Muscle layer of colon (tissue), 2 donors: ENCODE results near the gene C2CD4C.
"Not testable (repeated sequence)": the region's sequence is repeated elsewhere in the genome, so short reads cannot be mapped to it uniquely, and the experiment has no call there.

Experiments
- H3K27ac ChIP-seq: one replicate; pipeline ENCODE4 v1.7.0; 2013; ENCODE audit warnings: low read depth, mild to moderate bottlenecking, low read length, moderate library complexity
- H3K27me3 ChIP-seq, 2 donors: one replicate each; pipeline ENCODE4 v1.7.0; 2013; ENCODE audit warnings: low read length in 2 of 2, mild to moderate bottlenecking in 2 of 2; ENCODE audit not compliant: insufficient read depth in 2 of 2, control insufficient read depth in 1 of 2
- H3K36me3 ChIP-seq: one replicate; pipeline ENCODE4 v1.7.0; 2013; ENCODE audit warnings: mild to moderate bottlenecking, low read length; ENCODE audit not compliant: insufficient read depth
- H3K4me1 ChIP-seq: one replicate; pipeline ENCODE4 v1.7.0; 2013; ENCODE audit warnings: mild to moderate bottlenecking, low read length; ENCODE audit not compliant: insufficient read depth
- H3K4me3 ChIP-seq, 2 donors: one replicate each; pipeline ENCODE4 v1.7.0; 2013; ENCODE audit warnings: low read length in 2 of 2, low read depth in 1 of 2, mild to moderate bottlenecking in 1 of 2, moderate library complexity in 1 of 2
- H3K9ac ChIP-seq: one replicate; pipeline ENCODE4 v1.7.0; 2013; ENCODE audit warnings: low read length
- H3K9me3 ChIP-seq: one replicate; pipeline ENCODE4 v1.7.0; 2013; ENCODE audit warnings: mild to moderate bottlenecking, low read length
- donor health status: abdominal sarcoma.
- donor health status: Adenocarcinoma of cecum.

The C2CD4C gene

DNA sequence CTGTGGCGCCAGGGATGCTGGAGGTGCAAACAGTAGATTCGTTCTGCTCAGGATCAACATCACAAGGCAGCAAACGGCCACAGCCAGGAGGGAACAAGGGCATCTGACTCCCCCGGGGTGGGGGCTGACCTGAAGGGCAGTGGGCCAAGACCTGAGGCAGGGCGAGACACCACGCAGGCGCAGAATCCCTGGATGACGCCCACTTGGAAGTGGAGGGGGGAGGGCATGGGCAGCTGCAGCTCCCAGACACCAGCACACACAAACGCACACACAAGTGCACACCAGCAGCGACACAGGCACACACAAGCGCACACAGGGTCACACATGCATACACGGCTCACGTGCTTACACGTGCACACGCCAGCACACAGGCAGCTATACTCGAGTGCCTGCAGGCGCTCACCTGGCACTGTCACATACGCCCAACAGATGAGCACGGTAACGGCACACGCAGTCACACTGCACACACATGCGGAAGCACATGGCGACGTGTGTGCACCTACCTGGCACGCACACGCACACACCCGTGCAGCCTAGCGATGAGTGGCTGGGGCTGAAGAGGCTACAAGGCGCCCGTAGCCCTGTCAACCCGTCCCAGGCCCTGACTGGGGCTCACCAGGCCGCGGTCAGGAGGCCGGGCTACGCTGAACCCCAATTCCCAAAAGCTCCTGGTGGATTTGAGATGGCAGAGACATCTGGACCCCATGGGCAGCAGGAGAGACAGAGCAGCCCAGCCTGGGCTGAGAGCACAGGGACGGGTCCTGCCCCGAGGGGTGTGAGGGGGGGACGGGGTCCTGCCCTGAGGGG, 5.5 kb downstream of the C2CD4C start:
- H3K9me3 ChIP-seq: no peaks in the 10 kb centered on the region
- H3K27ac ChIP-seq: no peak overlapping the region
- no peak overlapping the region for H3K9ac ChIP-seq
- H3K27me3 ChIP-seq: peaks cover 0 to 52% of the 10 kb centered on the region in 2 donors
- peaks cover 3% of the 10 kb centered on the region for H3K4me1 ChIP-seq
- H3K4me3 ChIP-seq: no peak overlapping the region
- no peaks in the 10 kb centered on the region for H3K36me3 ChIP-seq

DNA sequence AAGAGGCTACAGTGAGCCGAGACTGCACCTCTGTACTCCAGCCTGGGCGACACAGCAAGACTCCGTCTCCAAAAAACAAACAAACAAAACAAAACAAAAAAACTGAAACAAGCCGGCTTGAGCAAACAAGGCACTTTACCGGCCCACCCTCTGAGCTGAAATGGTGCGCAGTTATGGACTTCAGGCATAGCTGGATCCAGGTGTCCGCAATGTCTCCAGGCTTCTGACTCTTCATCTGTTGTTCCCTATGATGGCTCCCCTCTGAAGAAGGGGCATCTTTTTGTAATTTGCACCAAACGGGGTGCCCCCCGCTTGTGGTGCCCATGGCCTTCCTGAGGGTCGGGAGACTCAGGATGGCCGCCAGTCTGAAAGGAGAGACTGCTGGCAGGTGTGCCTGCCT, 6.2 kb downstream of the C2CD4C start:
- no peak overlapping the region for H3K9ac ChIP-seq
- H3K27me3 ChIP-seq: peaks cover 0 to 52% of the 10 kb centered on the region in 2 donors
- no peak overlapping the region for H3K27ac ChIP-seq

DNA sequence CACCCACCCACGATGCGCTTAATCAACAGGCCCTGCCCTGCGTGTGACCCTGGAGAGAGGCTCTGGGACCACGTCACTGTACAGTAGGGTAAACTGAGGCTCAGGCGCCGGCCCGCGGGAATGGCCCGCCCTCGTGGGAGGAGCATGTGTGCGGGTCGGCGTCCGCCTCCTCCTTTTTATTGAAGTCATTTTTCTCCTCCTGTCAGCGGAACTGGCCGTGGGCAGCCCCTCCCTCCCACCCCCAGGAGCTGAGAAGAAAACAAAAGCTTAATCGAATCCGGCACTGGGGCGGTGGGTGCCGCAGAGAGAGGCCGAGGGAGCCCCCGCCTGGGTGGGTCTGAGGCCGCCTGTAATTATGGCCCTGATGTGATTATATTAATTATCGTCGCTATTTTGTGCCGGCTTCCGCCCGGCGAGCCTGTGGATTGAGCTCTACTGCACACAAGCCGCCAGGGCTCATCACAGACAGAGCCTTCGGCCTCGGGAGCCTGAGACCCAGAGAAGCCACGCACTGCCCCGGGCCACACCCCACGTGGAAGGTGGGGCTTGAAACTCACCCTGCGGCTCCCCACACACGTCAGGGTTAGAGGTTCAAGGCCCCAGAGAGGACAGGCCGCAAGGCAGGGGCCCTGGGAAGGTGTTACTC, 7.0 kb downstream of the C2CD4C start:
- no peaks in the 10 kb centered on the region for H3K36me3 ChIP-seq
- H3K4me1 ChIP-seq: no peaks in the 10 kb centered on the region
- H3K4me3 ChIP-seq: no peak overlapping the region
- peaks cover 0 to 51% of the 10 kb centered on the region in 2 donors for H3K27me3 ChIP-seq
- H3K27ac ChIP-seq: no peak overlapping the region
- H3K9me3 ChIP-seq: no peaks in the 10 kb centered on the region
- no peak overlapping the region for H3K9ac ChIP-seq

More for the DNA sequence above, 6.2 kb downstream of the C2CD4C start:
- H3K4me1 ChIP-seq: no peaks in the 10 kb centered on the region
- no peaks in the 10 kb centered on the region for H3K9me3 ChIP-seq
- H3K4me3 ChIP-seq: no peak overlapping the region
- no peaks in the 10 kb centered on the region for H3K36me3 ChIP-seq

DNA sequence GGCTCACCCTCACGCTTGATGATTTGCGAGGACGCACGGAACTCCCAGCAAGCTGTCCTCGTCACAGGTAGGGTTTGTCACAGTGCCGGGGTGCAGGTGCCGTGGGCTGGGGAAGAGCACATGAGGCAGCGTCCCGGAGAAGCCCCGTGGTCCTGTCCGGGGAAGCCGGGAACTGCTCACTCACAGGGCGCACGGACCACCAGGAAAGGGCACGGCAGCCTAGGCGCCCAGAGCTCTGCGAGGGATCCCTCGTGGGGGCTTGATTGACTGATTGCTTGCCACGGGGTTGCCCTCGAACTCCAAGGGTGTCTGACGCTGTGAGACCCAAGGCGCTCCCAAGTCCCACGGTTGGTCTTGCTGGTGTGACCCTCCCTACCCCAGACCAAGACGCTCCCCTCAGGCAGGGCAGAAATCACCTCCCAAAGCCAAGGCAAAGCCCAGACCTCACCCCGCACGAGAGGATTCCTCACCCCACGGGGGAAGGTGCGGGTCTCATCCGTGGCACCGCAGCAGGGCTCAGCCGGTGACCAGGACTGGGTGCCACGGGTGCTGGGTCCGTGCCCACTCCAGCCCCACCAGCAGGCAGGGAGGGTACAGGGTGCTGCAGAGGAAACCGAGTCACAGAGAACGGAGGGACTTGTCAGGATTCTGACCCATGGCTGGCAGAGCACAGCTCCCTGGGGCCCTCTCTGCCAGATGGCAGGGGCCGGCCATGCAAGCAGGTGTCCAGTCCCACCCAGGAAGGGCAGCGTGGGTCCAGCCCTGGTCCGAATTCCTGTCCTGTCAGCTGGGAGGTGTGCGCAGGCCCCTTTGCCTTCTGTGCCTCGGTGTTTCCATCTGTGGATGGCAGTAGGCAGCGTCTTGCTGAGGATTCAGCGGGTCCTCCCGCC, 7.7 kb downstream of the C2CD4C start:
- no peak overlapping the region for H3K4me3 ChIP-seq
- no peaks in the 10 kb centered on the region for H3K9me3 ChIP-seq
- no peak overlapping the region for H3K9ac ChIP-seq
- no peaks in the 10 kb centered on the region for H3K36me3 ChIP-seq
- H3K4me1 ChIP-seq: no peaks in the 10 kb centered on the region
- H3K27me3 ChIP-seq: peaks cover 0 to 44% of the 10 kb centered on the region in 2 donors
- no peak overlapping the region for H3K27ac ChIP-seq

DNA sequence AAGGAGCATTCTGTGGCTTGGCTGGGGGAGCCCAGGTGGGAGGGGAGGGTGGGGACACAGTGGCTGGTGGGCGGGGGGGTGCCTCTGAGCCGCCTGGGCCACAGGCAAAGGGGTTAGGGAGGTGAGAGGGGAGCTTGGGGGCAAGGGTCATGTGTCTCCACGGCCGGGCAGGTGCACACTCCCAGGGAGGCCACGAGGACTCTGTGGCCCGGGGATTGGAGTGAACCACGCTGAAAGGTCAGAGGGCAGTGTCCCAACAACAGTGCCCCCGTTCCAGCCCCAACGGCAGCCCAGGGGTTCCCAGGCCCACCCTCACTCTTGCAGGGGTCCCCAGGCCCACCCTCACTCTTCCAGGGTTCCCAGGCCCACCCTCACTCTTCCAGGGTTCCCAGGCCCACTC, 9.6 kb downstream of the C2CD4C start:
- H3K36me3 ChIP-seq: no peaks in the 10 kb centered on the region
- no peak overlapping the region for H3K27ac ChIP-seq
- no peaks in the 10 kb centered on the region for H3K9me3 ChIP-seq
- peaks cover 0 to 38% of the 10 kb centered on the region in 2 donors for H3K27me3 ChIP-seq
- no peaks in the 10 kb centered on the region for H3K4me1 ChIP-seq
- H3K4me3 ChIP-seq: no peak overlapping the region
- no peak overlapping the region for H3K9ac ChIP-seq

DNA sequence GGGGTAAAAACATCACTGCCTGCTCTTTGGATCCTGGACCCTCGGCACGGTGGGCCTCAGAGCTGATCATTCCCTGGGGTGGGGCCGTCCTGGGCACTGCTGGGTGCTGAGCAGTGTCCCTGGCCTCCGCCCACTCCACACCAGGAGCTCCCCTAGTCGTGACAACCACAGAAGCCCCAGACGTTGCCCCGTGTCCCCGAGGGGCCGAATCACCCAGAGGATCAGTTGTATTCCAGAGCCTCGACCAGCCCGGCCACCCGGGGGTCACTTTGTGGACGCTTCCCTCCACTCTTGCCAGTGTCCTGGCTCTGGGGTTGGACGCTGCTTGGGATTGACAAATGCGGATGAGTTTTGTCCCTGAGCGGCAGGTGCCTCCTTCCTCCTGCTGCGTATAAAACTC, 10.2 kb downstream of the C2CD4C start:
- no peak overlapping the region for H3K9ac ChIP-seq
- no peak overlapping the region for H3K4me3 ChIP-seq
- H3K9me3 ChIP-seq: no peaks in the 10 kb centered on the region
- H3K4me1 ChIP-seq: no peaks in the 10 kb centered on the region
- no peaks in the 10 kb centered on the region for H3K36me3 ChIP-seq
- H3K27me3 ChIP-seq: peaks cover 0 to 38% of the 10 kb centered on the region in 2 donors
- no peak overlapping the region for H3K27ac ChIP-seq

DNA sequence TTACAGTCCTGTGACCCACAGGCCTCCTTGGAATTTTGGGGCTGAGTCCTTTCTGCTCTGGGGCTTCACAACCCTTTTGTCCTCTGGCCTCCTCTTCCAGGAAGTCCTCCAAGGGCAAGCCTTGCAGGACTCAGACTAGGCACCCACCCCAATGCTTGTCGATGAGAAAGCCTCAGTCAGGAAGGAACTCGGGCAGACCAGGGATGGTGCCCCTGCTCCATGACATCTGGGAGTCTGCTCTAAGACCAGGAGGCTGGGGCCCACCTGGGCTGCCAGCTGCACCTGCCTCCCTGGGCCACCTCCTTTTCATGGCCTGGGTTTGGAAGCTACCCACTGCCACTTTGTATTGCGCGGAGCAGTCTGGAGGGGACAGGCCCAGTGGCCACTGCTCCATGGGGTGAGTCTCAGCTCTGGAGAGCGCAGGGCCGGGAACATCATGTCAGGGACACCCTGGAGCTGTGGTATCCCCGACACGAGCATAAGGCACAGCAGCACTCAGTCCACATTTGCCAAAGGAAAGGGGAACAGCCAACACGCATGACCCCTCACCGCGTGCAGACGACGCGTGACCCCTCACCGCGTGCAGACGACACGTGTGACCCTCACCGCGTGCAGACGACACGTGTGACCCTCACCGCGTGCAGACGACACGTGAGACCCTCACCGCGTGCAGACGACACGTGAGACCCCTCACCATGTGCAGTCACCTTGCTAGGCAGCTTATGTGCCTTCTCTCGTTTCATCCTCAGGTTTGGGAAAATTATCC, 10.8 kb downstream of the C2CD4C start:
- no peak overlapping the region for H3K27ac ChIP-seq
- no peak overlapping the region for H3K4me3 ChIP-seq
- no peak overlapping the region for H3K9ac ChIP-seq
- H3K27me3 ChIP-seq: peaks cover 0 to 32% of the 10 kb centered on the region in 2 donors
- no peaks in the 10 kb centered on the region for H3K9me3 ChIP-seq
- H3K36me3 ChIP-seq: no peaks in the 10 kb centered on the region
- H3K4me1 ChIP-seq: no peaks in the 10 kb centered on the region

DNA sequence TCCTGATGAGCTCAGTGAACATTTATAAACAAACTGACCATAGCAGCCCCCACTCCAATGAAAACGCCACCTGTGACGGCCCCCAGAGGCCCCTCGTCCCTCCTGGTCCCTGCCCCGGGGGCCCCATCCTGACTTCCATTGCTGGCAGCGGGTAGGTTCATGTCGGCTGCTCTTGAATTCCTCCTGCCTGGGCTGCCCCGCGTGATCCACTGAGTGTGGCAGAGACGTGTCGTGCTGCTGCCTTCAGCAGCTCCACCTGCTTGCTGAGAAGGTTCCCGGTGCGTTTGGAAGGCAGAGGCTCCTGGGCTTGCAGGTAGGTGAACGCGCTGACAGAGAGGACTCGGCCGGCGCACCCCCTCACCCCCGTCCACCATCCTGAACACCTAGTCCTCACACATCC, 11.6 kb downstream of the C2CD4C start:
- Histone ChIP-seq H3K9me3 (no peaks in the 10 kb centered on the region), H3K27me3 (peaks cover 0 to 26% of the 10 kb centered on the region in 2 donors), H3K36me3 (no peaks in the 10 kb centered on the region), H3K9ac (no peak overlapping the region), H3K27ac (no peak overlapping the region), H3K4me1 (no peaks in the 10 kb centered on the region), H3K4me3 (no peak overlapping the region)

DNA sequence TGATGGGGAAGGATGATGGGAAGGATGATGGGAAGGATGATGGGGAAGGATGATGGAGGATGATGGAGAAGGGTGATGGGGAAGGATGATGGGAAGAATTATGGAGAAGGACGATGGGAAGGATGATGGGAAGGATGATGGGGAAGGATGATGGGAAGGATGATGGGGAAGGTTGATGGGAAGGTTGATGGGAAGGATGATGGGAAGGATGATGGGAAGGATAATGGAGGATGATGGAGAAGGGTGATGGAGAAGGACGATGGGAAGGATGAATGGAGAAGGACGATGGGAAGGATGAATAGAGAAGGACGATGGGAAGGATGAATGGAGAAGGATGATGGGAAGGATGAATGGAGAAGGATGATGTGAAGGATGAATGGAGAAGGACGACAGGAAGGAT, 13.5 kb downstream of the C2CD4C start:
- no peak overlapping the region for H3K9ac ChIP-seq
- no peaks in the 10 kb centered on the region for H3K9me3 ChIP-seq
- H3K4me3 ChIP-seq: no peak overlapping the region
- no peak overlapping the region for H3K27ac ChIP-seq
- H3K27me3 ChIP-seq: peaks cover 0 to 15% of the 10 kb centered on the region in 2 donors
- no peaks in the 10 kb centered on the region for H3K36me3 ChIP-seq
- H3K4me1 ChIP-seq: no peaks in the 10 kb centered on the region

DNA sequence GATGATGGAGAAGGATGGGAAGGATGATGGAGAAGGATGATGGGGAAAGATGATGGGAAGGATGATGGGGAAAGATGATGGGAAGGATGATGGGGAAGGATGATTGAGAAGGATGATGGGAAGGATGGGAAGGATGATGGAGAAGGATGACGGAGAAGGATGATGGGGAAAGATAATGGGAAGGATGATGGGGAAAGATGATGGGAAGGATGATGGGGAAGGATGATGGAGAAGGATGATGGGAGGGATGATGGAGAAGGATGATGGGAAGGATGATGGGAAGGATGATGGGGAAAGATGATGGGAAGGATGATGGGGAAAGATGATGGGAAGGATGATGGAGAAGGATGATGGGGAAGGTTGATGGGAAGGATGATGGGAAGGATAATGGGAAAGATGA, 14.1 kb downstream of the C2CD4C start:
- H3K4me1 ChIP-seq, H3K4me3 ChIP-seq, H3K27ac ChIP-seq, H3K36me3 ChIP-seq, H3K9me3 ChIP-seq, H3K9ac ChIP-seq: not testable (repeated sequence)
- H3K27me3 ChIP-seq: peaks cover 0 to 18% of the 10 kb centered on the region in 2 donors

DNA sequence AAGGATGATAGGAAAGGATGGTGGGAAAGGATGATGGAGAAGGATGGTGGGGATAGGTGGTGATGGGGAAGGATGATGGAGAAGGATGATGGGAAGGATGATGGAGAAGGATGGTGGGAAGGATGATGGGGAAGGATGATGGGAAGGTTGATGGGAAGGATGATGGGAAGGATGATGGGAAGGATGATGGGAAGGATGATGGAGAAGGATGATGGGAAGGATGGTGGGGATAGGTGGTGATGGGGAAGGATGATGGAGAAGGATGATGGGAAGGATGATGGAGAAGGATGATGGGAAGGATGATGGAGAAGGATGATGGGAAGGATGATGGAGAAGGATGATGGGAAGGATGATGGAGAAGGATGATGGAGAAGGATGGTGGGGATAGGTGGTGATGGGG, 15.4 kb downstream of the C2CD4C start:
- peaks cover 0 to 15% of the 10 kb centered on the region in 2 donors for H3K27me3 ChIP-seq
- not testable (repeated sequence) for H3K36me3 ChIP-seq, H3K9me3 ChIP-seq, H3K27ac ChIP-seq, H3K4me3 ChIP-seq, H3K9ac ChIP-seq, H3K4me1 ChIP-seq
